A549 (cell line): ENCODE measurements around the gene TSPAN3.

Experiments used
- CEBPB ChIP-seq, 2 experiments: fragments of >200 bp in 1 of 2; sonication (Bioruptor Twin) in 1 of 2; formaldehyde crosslinking in 1 of 2; IDR thresholded peaks; 2 replicates each; pipeline ENCODE4 v1.6.1; 2012 to 2016
- CTCF ChIP-seq: fragments of >200 bp; sonication (Bioruptor Twin); formaldehyde crosslinking; IDR thresholded peaks from 3 replicates; pipeline ENCODE4 v1.5.1; 2016
- FOSB ChIP-seq: fragments of 250-450 bp; sonication (Bioruptor Pico); IDR thresholded peaks from 2 replicates; pipeline ENCODE4 v1.5.0; 2020; ENCODE audit warnings: mild to moderate bottlenecking, moderate library complexity
- JUNB ChIP-seq: fragments of >200 bp; sonication (Bioruptor Twin); formaldehyde crosslinking; IDR thresholded peaks from 2 replicates; pipeline ENCODE4 v1.6.1; 2016
- POLR2A ChIP-seq: IDR thresholded peaks from 2 replicates; pipeline ENCODE4 v1.6.1; 2012; ENCODE audit warnings: mild to moderate bottlenecking, low read length
- POLR2AphosphoS2 ChIP-seq: conservative IDR thresholded peaks from 2 replicates; pipeline ENCODE4 v1.6.1; 2012; ENCODE audit warnings: low read length, improper control_type of control experiment, inconsistent platforms
- TF ChIP-seq, protein P1 (sequence below): fragments of 200-600 bp; sonication (generic); IDR thresholded peaks from 2 replicates; pipeline ENCODE4 v1.6.1; 2016; ENCODE audit warnings: antibody characterized with exemption, mild to moderate bottlenecking, moderate library complexity

DNA sequence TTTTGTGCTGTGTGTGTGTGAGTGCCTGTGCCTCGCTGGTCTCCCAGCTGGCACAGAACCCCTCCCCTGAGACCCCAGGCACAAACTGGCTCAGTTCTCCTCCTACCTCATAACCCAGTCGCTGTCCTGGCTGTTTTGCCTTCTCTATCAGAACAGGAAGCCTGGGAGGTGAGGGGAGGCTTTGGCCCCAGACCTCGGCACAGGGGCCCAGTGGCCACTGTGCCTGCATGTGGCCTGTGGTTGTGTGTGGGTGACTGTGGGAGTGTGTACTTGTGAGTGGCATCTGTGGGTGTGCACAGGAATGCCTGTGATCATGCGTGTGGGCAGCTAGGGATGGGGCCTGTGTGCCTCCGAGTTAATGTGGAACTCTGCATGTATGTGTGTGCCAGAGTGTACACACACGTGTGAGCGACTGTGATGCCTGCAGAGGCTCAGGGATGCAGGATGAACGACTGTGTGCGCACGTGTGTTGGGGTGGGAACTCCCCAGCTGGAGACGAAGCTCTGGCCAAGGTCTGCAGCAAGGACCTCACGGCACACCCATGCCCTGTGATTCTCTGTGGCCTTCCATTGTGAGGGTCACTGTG, 43.7 kb downstream of the TSPAN3 start:
- TF ChIP-seq POLR2AphosphoS2 (no peak), CTCF (no peak), JUNB (no peak), CEBPB (IDR thresholded peaks at IDR 0.05) (no peak), FOSB (CRISPR knock-in tag) (no peak), POLR2A (no peak)
- TF ChIP-seq, protein P1, sequence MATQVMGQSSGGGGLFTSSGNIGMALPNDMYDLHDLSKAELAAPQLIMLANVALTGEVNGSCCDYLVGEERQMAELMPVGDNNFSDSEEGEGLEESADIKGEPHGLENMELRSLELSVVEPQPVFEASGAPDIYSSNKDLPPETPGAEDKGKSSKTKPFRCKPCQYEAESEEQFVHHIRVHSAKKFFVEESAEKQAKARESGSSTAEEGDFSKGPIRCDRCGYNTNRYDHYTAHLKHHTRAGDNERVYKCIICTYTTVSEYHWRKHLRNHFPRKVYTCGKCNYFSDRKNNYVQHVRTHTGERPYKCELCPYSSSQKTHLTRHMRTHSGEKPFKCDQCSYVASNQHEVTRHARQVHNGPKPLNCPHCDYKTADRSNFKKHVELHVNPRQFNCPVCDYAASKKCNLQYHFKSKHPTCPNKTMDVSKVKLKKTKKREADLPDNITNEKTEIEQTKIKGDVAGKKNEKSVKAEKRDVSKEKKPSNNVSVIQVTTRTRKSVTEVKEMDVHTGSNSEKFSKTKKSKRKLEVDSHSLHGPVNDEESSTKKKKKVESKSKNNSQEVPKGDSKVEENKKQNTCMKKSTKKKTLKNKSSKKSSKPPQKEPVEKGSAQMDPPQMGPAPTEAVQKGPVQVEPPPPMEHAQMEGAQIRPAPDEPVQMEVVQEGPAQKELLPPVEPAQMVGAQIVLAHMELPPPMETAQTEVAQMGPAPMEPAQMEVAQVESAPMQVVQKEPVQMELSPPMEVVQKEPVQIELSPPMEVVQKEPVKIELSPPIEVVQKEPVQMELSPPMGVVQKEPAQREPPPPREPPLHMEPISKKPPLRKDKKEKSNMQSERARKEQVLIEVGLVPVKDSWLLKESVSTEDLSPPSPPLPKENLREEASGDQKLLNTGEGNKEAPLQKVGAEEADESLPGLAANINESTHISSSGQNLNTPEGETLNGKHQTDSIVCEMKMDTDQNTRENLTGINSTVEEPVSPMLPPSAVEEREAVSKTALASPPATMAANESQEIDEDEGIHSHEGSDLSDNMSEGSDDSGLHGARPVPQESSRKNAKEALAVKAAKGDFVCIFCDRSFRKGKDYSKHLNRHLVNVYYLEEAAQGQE, result no peak
